GM23248 (cell line): Measurements from ENCODE around the gene JUN. TPM values are rescaled to one million over a fixed set of nuclear protein-coding genes. Genes with fewer than 3 reads are reported as not detected.
"Not testable (repeated sequence)": the region's sequence is repeated elsewhere in the genome, so short reads cannot be mapped to it uniquely, and the experiment has no call there.

Experiments used
- DNase-seq: peaks from one replicate; pipeline ENCODE4 v3.0.0-alpha.2; 2015
- H2AFZ ChIP-seq: fragments of 200-600 bp; sonication (generic); 2 replicates; pipeline ENCODE4 v1.6.1; 2016; ENCODE audit warnings: antibody characterized with exemption
- H3F3A ChIP-seq: fragments of 200-600 bp; sonication (generic); 2 replicates; pipeline ENCODE4 v1.6.1; 2016; ENCODE audit warnings: mild to moderate bottlenecking, antibody characterized with exemption, mixed run types; ENCODE audit not compliant: insufficient read depth
- H3K27ac ChIP-seq: fragments of 200-600 bp; sonication (generic); 2 replicates; pipeline ENCODE4 v1.5.1; 2016; ENCODE audit warnings: mild to moderate bottlenecking
- H3K27me3 ChIP-seq: fragments of 200-600 bp; sonication (generic); replicated peaks from 2 replicates; pipeline ENCODE4 v1.6.1; 2016; ENCODE audit warnings: mild to moderate bottlenecking; ENCODE audit not compliant: insufficient read depth
- H3K36me3 ChIP-seq: fragments of 200-600 bp; sonication (generic); 2 replicates; pipeline ENCODE4 v1.6.1; 2016; ENCODE audit warnings: low read depth, mild to moderate bottlenecking
- H3K4me1 ChIP-seq: fragments of 200-600 bp; sonication (generic); 2 replicates; pipeline ENCODE4 v1.6.1; 2016; ENCODE audit warnings: mild to moderate bottlenecking; ENCODE audit not compliant: insufficient read depth
- H3K4me2 ChIP-seq: fragments of 200-600 bp; sonication (generic); one replicate; pipeline ENCODE4 v1.6.1; 2016; ENCODE audit warnings: mild to moderate bottlenecking; ENCODE audit not compliant: unreplicated experiment
- H3K4me3 ChIP-seq: fragments of 200-600 bp; sonication (generic); 2 replicates; pipeline ENCODE4 v1.5.1; 2016; ENCODE audit warnings: mild to moderate bottlenecking
- H3K79me2 ChIP-seq: fragments of 200-600 bp; sonication (generic); 2 replicates; pipeline ENCODE4 v1.6.1; 2016; ENCODE audit warnings: mild to moderate bottlenecking; ENCODE audit not compliant: insufficient read depth
- H3K9ac ChIP-seq: fragments of 200-600 bp; sonication (generic); 2 replicates; pipeline ENCODE4 v1.6.1; 2016; ENCODE audit warnings: mild to moderate bottlenecking
- H3K9me2 ChIP-seq: fragments of 200-600 bp; sonication (generic); 2 replicates; pipeline ENCODE4 v1.6.1; 2016; ENCODE audit warnings: mixed run types, mild to moderate bottlenecking, moderate library complexity; ENCODE audit not compliant: insufficient read depth
- H3K9me3 ChIP-seq: fragments of 200-600 bp; sonication (generic); one replicate; pipeline ENCODE4 v1.6.1; 2017; ENCODE audit warnings: low read depth
- H4K20me1 ChIP-seq: fragments of 200-600 bp; sonication (generic); 2 replicates; pipeline ENCODE4 v1.6.0; 2016; ENCODE audit not compliant: insufficient read depth
- EZH2 ChIP-seq: fragments of 200-600 bp; sonication (generic); IDR thresholded peaks from 2 replicates; pipeline ENCODE4 v1.6.1; 2018; ENCODE audit warnings: antibody characterized with exemption, mild to moderate bottlenecking; ENCODE audit not compliant: insufficient read depth, poor library complexity, severe bottlenecking
- EZH2phosphoT487 ChIP-seq: fragments of 200-600 bp; sonication (generic); IDR thresholded peaks from 2 replicates; pipeline ENCODE4 v1.6.1; 2018; ENCODE audit warnings: antibody characterized with exemption, moderate library complexity, mild to moderate bottlenecking, low read depth; ENCODE audit not compliant: insufficient read depth
- WGBS, 2 experiments: methylation state at CpG; one replicate each; pipeline ENCODE4 v1.1.6; 2015 to 2017; ENCODE audit warnings: low lambda C conversion rate in 2 of 2, low coverage in 1 of 2; ENCODE audit errors: missing lambda C conversion rate in 2 of 2; 5-methylcytosine and 5-hydroxymethylcytosine counted together
- in situ Hi-C: fragments of 300-500 bp; cut with MboI; formaldehyde crosslinking; loops from 2 replicates; pipeline ENCODE4 v1.15.0; 2020
- polyA plus RNA-seq: library from polyadenylated mRNA; unstranded; fragments of >200 nt; fragmentation: Nextera tagmentation; extraction: Ambion mirVana; gene quantifications from 2 replicates; pipeline ENCODE4 v1.2.1, GENCODE V29; 2016
- total RNA-seq: library from RNA; depleted of rRNA; stranded (reverse); fragments of >200 nt; shearing (Covaris generic); gene quantifications from 2 replicates; pipeline ENCODE4 v1.2.3, GENCODE V29; 2014

The JUN gene
- total and polyA plus RNA-seq, 2 experiments from 2014 or later = 45.3 to 112 TPM

DNA sequence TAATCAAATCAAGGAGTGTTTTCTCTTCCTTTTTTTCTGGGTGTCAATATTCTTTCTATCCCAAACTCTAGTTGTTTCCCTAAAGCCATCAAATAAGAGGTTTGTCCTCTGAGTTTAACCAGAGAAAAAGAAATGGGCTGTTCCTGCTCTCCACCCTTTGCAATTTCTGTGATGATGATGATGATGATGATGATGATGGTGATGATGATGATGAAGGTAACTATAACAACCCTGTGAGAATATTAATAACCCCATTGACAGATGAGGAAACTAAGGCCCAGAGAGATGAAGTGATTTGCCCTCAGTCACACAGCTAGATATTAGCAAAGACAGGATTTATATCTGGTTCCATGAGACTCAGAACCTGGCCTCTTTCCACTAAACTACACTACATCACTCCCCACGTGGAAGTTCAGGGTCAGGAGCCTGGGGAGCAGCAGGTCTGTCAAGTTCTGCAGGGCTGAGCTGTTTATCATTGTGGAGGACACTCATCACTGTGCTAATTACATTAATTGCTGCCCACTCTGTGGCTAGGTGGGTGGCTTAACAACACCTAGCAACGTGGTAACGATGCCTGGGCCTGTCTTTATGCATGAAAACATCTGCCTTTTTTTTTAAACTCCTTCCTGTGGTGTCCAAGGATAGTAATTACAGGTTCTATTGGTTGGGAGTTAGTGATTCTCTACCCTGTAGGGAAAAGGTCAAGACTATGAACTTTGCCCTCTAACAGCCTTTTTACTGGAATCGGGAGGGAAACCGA, 19.0 kb upstream of the JUN start:
- H3K4me3 ChIP-seq = no peak overlapping the region
- H3K9me2 ChIP-seq = no peaks in the 10 kb centered on the region
- no peak overlapping the region for H3K4me2 ChIP-seq
- in situ Hi-C loops = no loop called here
- DNase-seq = no peak
- H3K36me3 ChIP-seq = no peaks in the 10 kb centered on the region
- H4K20me1 ChIP-seq = no peaks in the 10 kb centered on the region
- no peaks in the 10 kb centered on the region for H3K79me2 ChIP-seq
- H3K9ac ChIP-seq = no peak overlapping the region
- no peak for TF ChIP-seq EZH2phosphoT487
- 82 to 83% methylated on average over 5 of the region's 5 CpGs for WGBS, 2 experiments
- no peaks in the 10 kb centered on the region for H3K9me3 ChIP-seq
- no peak overlapping the region for H3K27ac ChIP-seq
- no peaks in the 10 kb centered on the region for H3F3A ChIP-seq
- no peaks in the 10 kb centered on the region for H3K27me3 ChIP-seq
- H3K4me1 ChIP-seq = no peaks in the 10 kb centered on the region
- H2AFZ ChIP-seq = no peak overlapping the region

DNA sequence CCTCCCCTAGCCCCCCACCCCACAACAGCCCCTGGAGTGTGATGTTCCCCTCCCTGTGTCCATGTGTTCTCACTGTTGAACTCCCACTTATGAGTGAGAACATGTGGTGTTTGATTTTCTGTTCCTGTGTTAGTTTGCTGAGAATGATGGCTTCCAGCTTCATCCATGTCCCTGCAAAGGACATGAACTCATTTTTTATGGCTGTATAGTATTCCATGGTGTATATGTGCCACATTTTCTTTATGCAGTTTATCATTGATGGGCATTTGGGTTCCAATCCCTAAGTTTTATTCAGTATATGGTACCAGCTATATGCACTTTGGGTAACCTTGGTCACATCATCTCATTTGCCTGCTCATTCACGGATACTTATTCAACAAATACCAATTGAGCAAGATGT, 17.4 kb upstream of the JUN start:
- H3K9ac ChIP-seq, in situ Hi-C loops, H2AFZ ChIP-seq, H3K9me2 ChIP-seq, H3K79me2 ChIP-seq, H3K4me1 ChIP-seq, H3K4me3 ChIP-seq, H3K4me2 ChIP-seq, H3K27ac ChIP-seq, H3K36me3 ChIP-seq, H3K27me3 ChIP-seq, H3F3A ChIP-seq, DNase-seq, H3K9me3 ChIP-seq, H4K20me1 ChIP-seq: not testable (repeated sequence)
- WGBS, 2 experiments = 89 to 95% methylated on average over 1 of the region's 1 CpG

DNA sequence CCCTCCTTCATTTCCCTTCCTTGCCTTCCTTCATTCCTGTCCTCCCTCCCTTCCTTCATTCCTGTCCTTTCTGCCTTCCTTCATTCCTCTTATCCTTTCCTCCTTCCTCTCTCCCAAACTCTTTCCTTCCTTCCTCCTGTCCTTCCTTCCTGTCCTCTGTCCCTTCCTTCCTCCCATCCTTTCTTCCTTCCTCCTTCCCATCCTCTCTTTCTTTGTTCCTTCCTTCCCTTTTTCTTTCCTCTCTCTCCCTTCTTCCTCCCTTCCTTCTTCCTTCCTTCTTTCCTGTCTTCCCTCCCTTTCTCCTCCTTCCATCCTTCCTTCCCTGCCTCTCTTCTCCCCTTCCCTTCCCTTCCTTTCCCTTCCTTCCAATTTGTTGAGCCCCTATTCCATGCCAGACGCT, 15.8 kb upstream of the JUN start:
- H3K9me3 ChIP-seq = no peaks in the 10 kb centered on the region
- H3K4me1 ChIP-seq = no peaks in the 10 kb centered on the region
- no peaks in the 10 kb centered on the region for H3K27me3 ChIP-seq
- H3K9ac ChIP-seq = no peak overlapping the region
- no peak for DNase-seq
- H3F3A ChIP-seq = no peaks in the 10 kb centered on the region
- in situ Hi-C loops = loop anchor here (25.0 kb wide), 1 partner anchor 488 kb away; the partner anchor contains the start of gene FGGY
- H3K79me2 ChIP-seq = no peaks in the 10 kb centered on the region
- TF ChIP-seq EZH2 = no peak
- TF ChIP-seq EZH2phosphoT487 = no peak
- H3K27ac ChIP-seq = no peak overlapping the region
- no peak overlapping the region for H2AFZ ChIP-seq
- H3K36me3 ChIP-seq = no peaks in the 10 kb centered on the region
- no peaks in the 10 kb centered on the region for H4K20me1 ChIP-seq
- WGBS, 2 experiments = 83 to 89% methylated on average over 1 of the region's 1 CpG
- H3K9me2 ChIP-seq = no peaks in the 10 kb centered on the region
- H3K4me2 ChIP-seq = no peak overlapping the region
- no peak overlapping the region for H3K4me3 ChIP-seq

DNA sequence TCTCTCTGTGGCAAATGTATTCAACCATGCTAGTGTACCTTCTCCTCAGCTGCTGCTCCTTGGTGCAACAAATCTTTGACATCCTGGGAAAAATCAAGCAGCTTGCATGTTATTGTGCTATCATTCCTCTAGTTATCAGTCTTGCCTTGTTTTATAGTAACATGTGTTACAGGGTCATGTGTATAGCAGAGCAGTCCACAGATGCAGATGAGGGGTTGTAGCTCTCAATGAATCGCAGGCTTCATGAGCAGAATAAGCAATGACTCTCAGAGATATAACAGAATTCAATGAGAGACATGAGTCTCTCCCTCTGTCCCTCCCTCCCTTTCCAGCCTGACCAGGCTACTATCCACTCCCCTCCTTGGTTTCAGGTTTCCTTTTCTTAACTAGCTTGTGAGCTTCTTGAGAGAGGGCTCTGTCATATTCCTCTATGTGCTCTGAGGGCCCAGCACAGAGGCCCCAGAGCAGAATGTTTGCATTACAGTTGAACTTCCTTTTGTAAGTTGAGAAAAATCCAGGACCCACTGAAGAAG, 15.1 kb upstream of the JUN start:
- H3K9me2 ChIP-seq = no peaks in the 10 kb centered on the region
- no peaks in the 10 kb centered on the region for H3K36me3 ChIP-seq
- in situ Hi-C loops = loop anchor here (25.0 kb wide), 1 partner anchor 488 kb away; the partner anchor contains the start of gene FGGY
- no peaks in the 10 kb centered on the region for H3K4me1 ChIP-seq
- no peaks in the 10 kb centered on the region for H3F3A ChIP-seq
- no peak overlapping the region for H3K4me2 ChIP-seq
- H4K20me1 ChIP-seq = no peaks in the 10 kb centered on the region
- H3K4me3 ChIP-seq = no peak overlapping the region
- no peaks in the 10 kb centered on the region for H3K27me3 ChIP-seq
- no peaks in the 10 kb centered on the region for H3K79me2 ChIP-seq
- H2AFZ ChIP-seq = no peak overlapping the region
- no peak overlapping the region for H3K27ac ChIP-seq
- no peak for DNase-seq
- no peak for TF ChIP-seq EZH2
- TF ChIP-seq EZH2phosphoT487 = no peak
- H3K9ac ChIP-seq = no peak overlapping the region
- 94 to 100% methylated on average over 1 of the region's 1 CpG for WGBS, 2 experiments
- no peaks in the 10 kb centered on the region for H3K9me3 ChIP-seq

- no peak for DNase-seq
- Histone ChIP-seq H3F3A (no peaks in the 10 kb centered on the region), H3K27ac (no peak overlapping the region), H3K79me2 (no peaks in the 10 kb centered on the region), H3K9ac (no peak overlapping the region), H3K36me3 (no peaks in the 10 kb centered on the region), H3K9me3 (no peaks in the 10 kb centered on the region), H4K20me1 (no peaks in the 10 kb centered on the region), H3K4me2 (no peak overlapping the region), H3K9me2 (no peaks in the 10 kb centered on the region), H2AFZ (no peak overlapping the region), H3K4me1 (no peaks in the 10 kb centered on the region), H3K27me3 (no peaks in the 10 kb centered on the region), H3K4me3 (no peak overlapping the region)
- in situ Hi-C loops = loop anchor here (25.0 kb wide), 1 partner anchor 491 kb away; the partner anchor contains the start of gene FGGY
- TF ChIP-seq EZH2 = no peak
- no peak for TF ChIP-seq EZH2phosphoT487
These were observed 12.6 kb upstream of the JUN start for GRCh38 chr1:58796416-58796815.
